Measurements from ENCODE around the gene DHDDS. TPM values are rescaled to one million over a fixed set of nuclear protein-coding genes. Genes with fewer than 3 reads are reported as not detected.

DHDDS gene
- total RNA-seq, 2 donors from 2014 or later: 28.9 to 39.0 TPM

DNA sequence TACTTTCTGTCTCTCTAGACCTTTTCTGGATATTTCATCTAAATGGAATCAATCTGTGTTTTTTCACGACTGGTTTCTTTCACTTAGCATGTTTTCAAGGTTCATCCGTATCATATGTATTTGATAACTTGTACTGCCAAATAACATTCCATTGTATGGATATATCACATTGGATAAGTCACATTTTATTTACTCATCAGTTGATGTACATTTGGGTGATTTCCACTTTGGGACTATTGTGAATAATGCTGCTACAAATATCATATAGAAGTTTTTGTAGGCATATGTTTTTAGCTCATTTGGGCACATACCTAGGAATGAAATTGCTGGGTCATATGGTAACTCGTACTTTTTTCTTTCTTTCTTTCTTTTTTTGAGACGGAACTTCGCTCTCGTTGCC, 46.9 kb downstream of the DHDDS start:
- peaks cover 5 to 6% of the 10 kb centered on the region in 2 donors for H3K36me3 ChIP-seq
- intact Hi-C loops (cut with DNase I): no loop called here
- no peaks in the 10 kb centered on the region for H3K27me3 ChIP-seq (replicated peaks; ENCODE audit: insufficient read depth)
- 91% methylated on average over 6 of the region's 6 CpGs for WGBS
- DNase-seq (ENCODE audit: low spot score): no peak
- no peak overlapping the region for H3K4me3 ChIP-seq
- TF ChIP-seq, protein P1, sequence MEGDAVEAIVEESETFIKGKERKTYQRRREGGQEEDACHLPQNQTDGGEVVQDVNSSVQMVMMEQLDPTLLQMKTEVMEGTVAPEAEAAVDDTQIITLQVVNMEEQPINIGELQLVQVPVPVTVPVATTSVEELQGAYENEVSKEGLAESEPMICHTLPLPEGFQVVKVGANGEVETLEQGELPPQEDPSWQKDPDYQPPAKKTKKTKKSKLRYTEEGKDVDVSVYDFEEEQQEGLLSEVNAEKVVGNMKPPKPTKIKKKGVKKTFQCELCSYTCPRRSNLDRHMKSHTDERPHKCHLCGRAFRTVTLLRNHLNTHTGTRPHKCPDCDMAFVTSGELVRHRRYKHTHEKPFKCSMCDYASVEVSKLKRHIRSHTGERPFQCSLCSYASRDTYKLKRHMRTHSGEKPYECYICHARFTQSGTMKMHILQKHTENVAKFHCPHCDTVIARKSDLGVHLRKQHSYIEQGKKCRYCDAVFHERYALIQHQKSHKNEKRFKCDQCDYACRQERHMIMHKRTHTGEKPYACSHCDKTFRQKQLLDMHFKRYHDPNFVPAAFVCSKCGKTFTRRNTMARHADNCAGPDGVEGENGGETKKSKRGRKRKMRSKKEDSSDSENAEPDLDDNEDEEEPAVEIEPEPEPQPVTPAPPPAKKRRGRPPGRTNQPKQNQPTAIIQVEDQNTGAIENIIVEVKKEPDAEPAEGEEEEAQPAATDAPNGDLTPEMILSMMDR (IDR thresholded peaks at IDR 0.05): no peak
- no peak for TF ChIP-seq POLR2AphosphoS5 (IDR thresholded peaks at IDR 0.05)
- TF ChIP-seq POLR2A (IDR thresholded peaks at IDR 0.05): no peak
- H3K27ac ChIP-seq: no peak overlapping the region
- H3K4me1 ChIP-seq (replicated peaks): no peaks in the 10 kb centered on the region
- H3K9me3 ChIP-seq: no peaks in the 10 kb centered on the region

DNA sequence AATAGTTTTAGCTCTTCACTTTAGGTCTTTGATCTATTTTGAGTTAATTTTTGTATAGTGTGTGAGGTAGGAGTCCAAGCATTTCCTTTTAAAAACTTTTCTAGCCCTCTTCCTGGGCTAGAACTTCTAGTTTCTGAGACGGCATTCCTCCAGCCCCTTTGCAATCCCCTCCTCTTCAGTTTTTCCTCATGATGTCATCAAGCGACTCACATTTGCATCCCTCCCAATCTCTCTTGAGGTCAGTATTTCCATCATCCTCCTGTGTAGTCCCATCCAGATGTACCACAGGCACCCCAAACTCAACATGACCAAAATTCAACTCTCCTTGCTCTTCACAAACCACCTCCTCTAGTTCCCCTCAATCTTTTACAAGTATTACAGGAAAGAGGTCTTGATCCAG, 50.8 kb downstream of the DHDDS start:
- 84% methylated on average over 2 of the region's 2 CpGs for WGBS
- no peak overlapping the region for H3K4me3 ChIP-seq
- no peaks in the 10 kb centered on the region for H3K36me3 ChIP-seq
- H3K9me3 ChIP-seq: no peaks in the 10 kb centered on the region
- H3K4me1 ChIP-seq (replicated peaks): no peaks in the 10 kb centered on the region
- no peak for DNase-seq (ENCODE audit: low spot score)
- no peaks in the 10 kb centered on the region for H3K27me3 ChIP-seq (replicated peaks; ENCODE audit: insufficient read depth)
- TF ChIP-seq POLR2AphosphoS5 (IDR thresholded peaks at IDR 0.05): no peak
- TF ChIP-seq, protein P1 (IDR thresholded peaks at IDR 0.05): no peak
- no peak for TF ChIP-seq POLR2A (IDR thresholded peaks at IDR 0.05)
- H3K27ac ChIP-seq: no peak overlapping the region
- intact Hi-C loops (cut with DNase I): no loop called here

DNA sequence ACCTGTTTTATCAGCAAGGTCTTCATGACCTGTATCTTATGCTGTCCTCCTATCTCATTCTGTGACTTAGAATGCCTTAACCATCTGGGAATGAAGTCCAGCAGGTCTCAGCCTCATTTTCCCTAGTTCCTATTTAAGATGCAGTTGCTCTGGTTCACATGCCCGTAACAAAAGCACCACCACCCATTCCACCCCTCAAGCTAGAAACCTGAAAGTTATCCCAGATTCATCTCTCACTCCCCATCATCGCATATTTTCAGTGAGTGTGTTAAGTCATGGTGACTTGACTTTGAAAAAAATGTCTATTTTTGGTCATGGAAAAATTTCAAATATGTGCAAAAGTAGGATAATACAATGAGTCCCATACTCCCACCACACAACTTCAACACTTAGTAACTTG, 51.9 kb downstream of the DHDDS start:
- no peaks in the 10 kb centered on the region for H3K27me3 ChIP-seq (replicated peaks; ENCODE audit: insufficient read depth)
- intact Hi-C loops (cut with DNase I): no loop called here
- DNase-seq (ENCODE audit: low spot score): no peak
- no peaks in the 10 kb centered on the region for H3K4me1 ChIP-seq (replicated peaks)
- no peak overlapping the region for H3K4me3 ChIP-seq
- H3K27ac ChIP-seq: no peak overlapping the region
- WGBS: 79% methylated on average over 2 of the region's 2 CpGs
- H3K36me3 ChIP-seq: no peaks in the 10 kb centered on the region
- TF ChIP-seq POLR2A (IDR thresholded peaks at IDR 0.05) (no peak), POLR2AphosphoS5 (IDR thresholded peaks at IDR 0.05) (no peak)
- TF ChIP-seq, protein P1 (IDR thresholded peaks at IDR 0.05): no peak
- H3K9me3 ChIP-seq: no peaks in the 10 kb centered on the region

DNA sequence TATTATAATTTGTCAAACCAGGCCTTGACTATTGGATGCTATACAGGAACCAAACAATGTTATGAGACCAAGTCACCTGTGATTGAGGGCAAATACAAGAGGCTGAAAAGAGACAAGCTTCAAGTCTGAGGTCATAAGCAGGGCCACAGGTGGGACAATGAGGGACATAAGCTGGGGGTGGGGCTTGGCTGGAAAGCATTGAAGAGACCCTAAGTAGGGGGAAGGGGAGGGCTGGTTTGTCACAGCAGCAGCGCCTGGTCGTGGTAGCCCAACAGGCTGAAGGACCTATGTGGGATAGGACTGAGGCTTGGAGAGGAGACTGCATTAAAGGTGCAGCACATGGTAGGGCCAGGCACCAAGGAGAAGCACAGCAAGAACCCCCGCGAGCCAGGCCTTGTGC, 58.0 kb downstream of the DHDDS start:
- TF ChIP-seq POLR2AphosphoS5 (IDR thresholded peaks at IDR 0.05) (no peak), POLR2A (IDR thresholded peaks at IDR 0.05) (no peak)
- TF ChIP-seq, protein P1 (IDR thresholded peaks at IDR 0.05): no peak
- no peak for DNase-seq (ENCODE audit: low spot score)
- Histone ChIP-seq H3K27ac (no peak overlapping the region), H3K4me3 (no peak overlapping the region), H3K4me1 (replicated peaks) (no peaks in the 10 kb centered on the region), H3K9me3 (no peaks in the 10 kb centered on the region), H3K27me3 (replicated peaks; ENCODE audit: insufficient read depth) (no peaks in the 10 kb centered on the region), H3K36me3 (no peaks in the 10 kb centered on the region)
- intact Hi-C loops (cut with DNase I): no loop called here
- WGBS: 91% methylated on average over 4 of the region's 4 CpGs

DNA sequence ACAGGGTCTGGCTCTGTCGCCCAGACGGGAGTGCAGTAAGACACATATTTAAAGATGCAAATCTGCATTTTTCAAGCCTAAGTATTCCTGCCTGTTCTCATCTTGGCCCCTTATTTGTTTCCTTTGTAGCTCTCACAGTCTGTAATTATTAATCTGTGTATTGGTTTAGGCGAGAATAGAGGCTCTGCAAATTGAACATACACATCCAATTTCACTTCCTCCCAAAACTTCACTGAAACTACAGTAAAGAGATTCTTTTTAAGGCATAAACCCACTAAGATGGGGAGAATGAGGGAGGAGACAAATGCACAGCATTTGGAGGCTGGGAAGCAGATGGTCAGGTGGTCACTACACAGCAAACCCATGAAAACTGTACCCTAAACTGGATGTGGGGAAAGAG, 61.1 kb downstream of the DHDDS start:
- Histone ChIP-seq H3K27ac (no peak overlapping the region), H3K4me1 (replicated peaks) (no peaks in the 10 kb centered on the region), H3K36me3 (no peaks in the 10 kb centered on the region), H3K27me3 (replicated peaks; ENCODE audit: insufficient read depth) (no peaks in the 10 kb centered on the region), H3K4me3 (no peak overlapping the region), H3K9me3 (no peaks in the 10 kb centered on the region)
- intact Hi-C loops (cut with DNase I): no loop called here
- TF ChIP-seq POLR2A (IDR thresholded peaks at IDR 0.05) (no peak), POLR2AphosphoS5 (IDR thresholded peaks at IDR 0.05) (no peak)
- TF ChIP-seq, protein P1 (IDR thresholded peaks at IDR 0.05): no peak
- 43% methylated on average over 3 of the region's 3 CpGs for WGBS
- no peak for DNase-seq (ENCODE audit: low spot score)

Measured in prostate gland (tissue), 2 donors.